OCI-LY1 (cell line): Measurements from ENCODE around the gene INSRR.

Experiments
- EZH2 ChIP-seq: fragments of 200-600 bp; sonication (generic), shearing (Covaris generic); IDR thresholded peaks from 2 replicates; pipeline ENCODE4 v1.8.0; 2017; ENCODE audit warnings: borderline replicate concordance, mixed run types, mild to moderate bottlenecking, antibody characterized with exemption, low read length, moderate library complexity, mixed read lengths
- TF ChIP-seq, protein P1 (sequence below): fragments of 200-600 bp; sonication (generic), shearing (Covaris generic); IDR thresholded peaks from 2 replicates; pipeline ENCODE4 v1.5.1; 2017; ENCODE audit warnings: mild to moderate bottlenecking, antibody characterized with exemption, low read length, moderate library complexity, mixed read lengths

DNA sequence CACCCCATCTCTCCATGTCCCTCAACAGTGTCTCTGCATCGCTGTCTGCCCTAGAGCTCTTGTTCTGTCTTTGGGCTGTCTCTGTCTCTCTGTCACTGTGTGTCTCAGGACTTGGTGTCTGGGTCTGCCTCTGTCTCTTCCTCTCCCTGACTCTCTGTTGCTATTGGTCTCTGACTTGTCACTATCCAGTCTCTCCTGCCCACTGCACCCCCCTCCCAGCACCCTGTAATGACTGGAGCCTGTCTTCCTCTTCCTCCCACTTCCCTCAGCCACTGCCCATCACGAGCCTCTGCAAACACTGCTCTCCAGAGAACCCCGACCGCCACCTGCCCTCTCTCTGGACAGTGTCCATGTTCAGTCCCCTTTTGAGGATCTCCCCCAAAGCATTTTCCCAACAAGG is 46.7 kb upstream of the INSRR start:
- TF ChIP-seq, protein P1, sequence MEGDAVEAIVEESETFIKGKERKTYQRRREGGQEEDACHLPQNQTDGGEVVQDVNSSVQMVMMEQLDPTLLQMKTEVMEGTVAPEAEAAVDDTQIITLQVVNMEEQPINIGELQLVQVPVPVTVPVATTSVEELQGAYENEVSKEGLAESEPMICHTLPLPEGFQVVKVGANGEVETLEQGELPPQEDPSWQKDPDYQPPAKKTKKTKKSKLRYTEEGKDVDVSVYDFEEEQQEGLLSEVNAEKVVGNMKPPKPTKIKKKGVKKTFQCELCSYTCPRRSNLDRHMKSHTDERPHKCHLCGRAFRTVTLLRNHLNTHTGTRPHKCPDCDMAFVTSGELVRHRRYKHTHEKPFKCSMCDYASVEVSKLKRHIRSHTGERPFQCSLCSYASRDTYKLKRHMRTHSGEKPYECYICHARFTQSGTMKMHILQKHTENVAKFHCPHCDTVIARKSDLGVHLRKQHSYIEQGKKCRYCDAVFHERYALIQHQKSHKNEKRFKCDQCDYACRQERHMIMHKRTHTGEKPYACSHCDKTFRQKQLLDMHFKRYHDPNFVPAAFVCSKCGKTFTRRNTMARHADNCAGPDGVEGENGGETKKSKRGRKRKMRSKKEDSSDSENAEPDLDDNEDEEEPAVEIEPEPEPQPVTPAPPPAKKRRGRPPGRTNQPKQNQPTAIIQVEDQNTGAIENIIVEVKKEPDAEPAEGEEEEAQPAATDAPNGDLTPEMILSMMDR = no peak
- no peak for TF ChIP-seq EZH2
